ENCODE results near the gene RBM47. TPM values are rescaled to one million over a fixed set of nuclear protein-coding genes. Genes with fewer than 3 reads are reported as not detected.

RBM47 gene
- total RNA-seq, 2 experiments from 2014 or later, result 0.27 to 0.92 TPM

GRCh38 chr4:40651280-40651679 is 21.6 kb upstream of the RBM47 start:
- Histone ChIP-seq H3K36me3 (ENCODE audit: insufficient read depth, low read length) (no peaks in the 10 kb centered on the region), H3K4me1 (ENCODE audit: insufficient read depth, low read length) (no peaks in the 10 kb centered on the region), H3K27me3 (ENCODE audit: control insufficient read depth in 1 of 2, insufficient read depth in 2 of 2, low read length in 2 of 2) (no peaks in the 10 kb centered on the region), H3K27ac (ENCODE audit: low read depth in 1 of 2, low read length in 2 of 2) (no peak overlapping the region), H3K4me3 (ENCODE audit: low read length) (no peak overlapping the region), H3K9me3 (ENCODE audit: control insufficient read depth in 1 of 2, insufficient read depth in 1 of 2, low read length in 2 of 2) (no peaks in the 10 kb centered on the region)
- DNase-seq (no peak), ATAC-seq (ENCODE audit: poor library complexity) (no peak)
- H3K27me3 Mint-ChIP-seq, result no peaks in the 10 kb centered on the region
- intact Hi-C loops (cut with DNase I, micrococcal nuclease), result no loop called here
- no peaks in the 10 kb centered on the region for H3K4me1 Mint-ChIP-seq (ENCODE audit: low read depth)
- H3K27ac Mint-ChIP-seq, result no peak overlapping the region
- no peak for TF ChIP-seq CTCF (IDR thresholded peaks at IDR 0.05)
- H3K36me3 Mint-ChIP-seq (ENCODE audit: low read depth), result no peaks in the 10 kb centered on the region
- no peaks in the 10 kb centered on the region for H3K9me3 Mint-ChIP-seq
- CTCF ChIA-PET, result no interaction called here
- no peak overlapping the region for H3K4me3 Mint-ChIP-seq
- POLR2A ChIA-PET, result no interaction called here

- no peak for DNase-seq
Observed at GRCh38 chr4:40649321-40649720, 19.7 kb upstream of the RBM47 start.

GRCh38 chr4:40648742-40649281 is 19.1 kb upstream of the RBM47 start:
- H3K27me3 Mint-ChIP-seq, result no peaks in the 10 kb centered on the region
- intact Hi-C loops (cut with DNase I, micrococcal nuclease), result no loop called here
- Histone ChIP-seq H3K27me3 (ENCODE audit: control insufficient read depth in 1 of 2, insufficient read depth in 2 of 2, low read length in 2 of 2) (no peaks in the 10 kb centered on the region), H3K9me3 (ENCODE audit: control insufficient read depth in 1 of 2, insufficient read depth in 1 of 2, low read length in 2 of 2) (no peaks in the 10 kb centered on the region), H3K36me3 (ENCODE audit: insufficient read depth, low read length) (no peaks in the 10 kb centered on the region), H3K4me1 (ENCODE audit: insufficient read depth, low read length) (no peaks in the 10 kb centered on the region), H3K27ac (ENCODE audit: low read depth in 1 of 2, low read length in 2 of 2) (no peak overlapping the region), H3K4me3 (ENCODE audit: low read length) (no peak overlapping the region)
- DNase-seq, result peak in 2 of 14 experiments; percentile 43 to 64
- no peak for ATAC-seq (ENCODE audit: poor library complexity)
- no peak overlapping the region for H3K4me3 Mint-ChIP-seq
- POLR2A ChIA-PET, result no interaction called here
- H3K4me1 Mint-ChIP-seq (ENCODE audit: low read depth), result no peaks in the 10 kb centered on the region
- no peak for TF ChIP-seq CTCF (IDR thresholded peaks at IDR 0.05)
- no peaks in the 10 kb centered on the region for H3K36me3 Mint-ChIP-seq (ENCODE audit: low read depth)
- no peak overlapping the region for H3K27ac Mint-ChIP-seq
- no peaks in the 10 kb centered on the region for H3K9me3 Mint-ChIP-seq
- CTCF ChIA-PET, result no interaction called here

More at GRCh38 chr4:40649321-40649720, 19.7 kb upstream of the RBM47 start:
- ChIA-PET POLR2A (no interaction called here), CTCF (no interaction called here)
- intact Hi-C loops (cut with DNase I, micrococcal nuclease), result no loop called here
- Histone ChIP-seq H3K9me3 (ENCODE audit: control insufficient read depth in 1 of 2, insufficient read depth in 1 of 2, low read length in 2 of 2) (no peaks in the 10 kb centered on the region), H3K36me3 (ENCODE audit: insufficient read depth, low read length) (no peaks in the 10 kb centered on the region), H3K27me3 (ENCODE audit: control insufficient read depth in 1 of 2, insufficient read depth in 2 of 2, low read length in 2 of 2) (no peaks in the 10 kb centered on the region), H3K27ac (ENCODE audit: low read depth in 1 of 2, low read length in 2 of 2) (no peak overlapping the region), H3K4me1 (ENCODE audit: insufficient read depth, low read length) (no peaks in the 10 kb centered on the region), H3K4me3 (ENCODE audit: low read length) (no peak overlapping the region)
- Mint-ChIP-seq H3K9me3 (no peaks in the 10 kb centered on the region), H3K27ac (no peak overlapping the region), H3K4me3 (no peak overlapping the region), H3K27me3 (no peaks in the 10 kb centered on the region), H3K36me3 (ENCODE audit: low read depth) (no peaks in the 10 kb centered on the region), H3K4me1 (ENCODE audit: low read depth) (no peaks in the 10 kb centered on the region)
- no peak for ATAC-seq (ENCODE audit: poor library complexity)
- TF ChIP-seq CTCF (IDR thresholded peaks at IDR 0.05), result no peak

Measured in CD4-positive, alpha-beta T cell (primary cell).